Measurements from ENCODE around the gene PKMYT1. TPM values are rescaled to one million over a fixed set of nuclear protein-coding genes. Genes with fewer than 3 reads are reported as not detected.
"Not testable (repeated sequence)": the region's sequence is repeated elsewhere in the genome, so short reads cannot be mapped to it uniquely, and the experiment has no call there.

PKMYT1 gene
- total and polyA plus RNA-seq, 2 donors (not counting 1 experiment from before 2014, with no cell fraction given): 1.2 to 2.7 TPM

DNA sequence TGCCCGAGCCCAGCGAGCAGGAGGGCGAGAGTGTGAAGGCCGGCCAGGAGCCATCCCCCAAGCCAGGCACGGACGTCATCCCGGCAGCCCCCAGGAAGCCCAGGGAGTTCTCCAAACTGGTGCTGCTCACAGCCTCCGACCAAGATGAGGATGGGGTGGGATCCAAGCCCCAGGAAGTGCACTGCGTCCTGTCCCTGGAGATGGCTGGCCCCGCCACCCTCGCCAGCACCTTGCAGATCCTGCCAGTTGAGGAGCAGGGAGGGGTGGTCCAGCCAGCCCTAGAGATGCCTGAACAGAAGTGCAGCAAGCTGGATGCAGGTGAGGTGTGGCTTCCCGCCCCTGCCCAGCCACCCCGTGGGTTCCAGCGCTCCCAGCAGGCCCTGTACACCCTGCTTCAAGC, 50.6 kb downstream of the PKMYT1 start:
- H3K9ac ChIP-seq (ENCODE audit: insufficient read depth, low read length): no peak overlapping the region
- H4K20me1 ChIP-seq (ENCODE audit: control insufficient read depth, extremely low read depth, insufficient read depth, low read length): no peaks in the 10 kb centered on the region
- H3K4me2 ChIP-seq (ENCODE audit: extremely low read depth, insufficient read depth, low read length): no peak overlapping the region
- H3K79me2 ChIP-seq (ENCODE audit: control insufficient read depth, insufficient read depth, low read length): no peaks in the 10 kb centered on the region
- no peak overlapping the region for H2AFZ ChIP-seq (ENCODE audit: low read length)
- no peaks in the 10 kb centered on the region for H3K9me3 ChIP-seq (ENCODE audit: control insufficient read depth, insufficient read depth, low read depth, low read length)
- H3K36me3 ChIP-seq (ENCODE audit: control insufficient read depth, insufficient read depth, low read length): peaks cover 14% of the 10 kb centered on the region
- no peak for TF ChIP-seq EZH2 (IDR thresholded peaks at IDR 0.05; ENCODE audit: low read length, missing control alignments)
- TF ChIP-seq, protein P1, sequence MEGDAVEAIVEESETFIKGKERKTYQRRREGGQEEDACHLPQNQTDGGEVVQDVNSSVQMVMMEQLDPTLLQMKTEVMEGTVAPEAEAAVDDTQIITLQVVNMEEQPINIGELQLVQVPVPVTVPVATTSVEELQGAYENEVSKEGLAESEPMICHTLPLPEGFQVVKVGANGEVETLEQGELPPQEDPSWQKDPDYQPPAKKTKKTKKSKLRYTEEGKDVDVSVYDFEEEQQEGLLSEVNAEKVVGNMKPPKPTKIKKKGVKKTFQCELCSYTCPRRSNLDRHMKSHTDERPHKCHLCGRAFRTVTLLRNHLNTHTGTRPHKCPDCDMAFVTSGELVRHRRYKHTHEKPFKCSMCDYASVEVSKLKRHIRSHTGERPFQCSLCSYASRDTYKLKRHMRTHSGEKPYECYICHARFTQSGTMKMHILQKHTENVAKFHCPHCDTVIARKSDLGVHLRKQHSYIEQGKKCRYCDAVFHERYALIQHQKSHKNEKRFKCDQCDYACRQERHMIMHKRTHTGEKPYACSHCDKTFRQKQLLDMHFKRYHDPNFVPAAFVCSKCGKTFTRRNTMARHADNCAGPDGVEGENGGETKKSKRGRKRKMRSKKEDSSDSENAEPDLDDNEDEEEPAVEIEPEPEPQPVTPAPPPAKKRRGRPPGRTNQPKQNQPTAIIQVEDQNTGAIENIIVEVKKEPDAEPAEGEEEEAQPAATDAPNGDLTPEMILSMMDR (conservative IDR thresholded peaks at IDR 0.05 in 1 of 2, IDR thresholded peaks at IDR 0.05 in 1 of 2; ENCODE audit: low read depth in 1 of 2, low read length in 2 of 2): no peak
- DNase-seq (ENCODE audit: low read depth in 2 of 2): no peak
- peaks cover 3% of the 10 kb centered on the region for H3K4me1 ChIP-seq (ENCODE audit: control insufficient read depth, extremely low read depth, insufficient read depth, low read length)
- H3K27me3 ChIP-seq (ENCODE audit: control insufficient read depth, insufficient read depth, low read length): no peaks in the 10 kb centered on the region
- no peak overlapping the region for H3K27ac ChIP-seq (ENCODE audit: insufficient read depth, low read length)
- H3K4me3 ChIP-seq (replicated peaks in 1 of 4; ENCODE audit: control extremely low read depth in 1 of 4, insufficient read depth in 1 of 4, low read depth in 3 of 4, low read length in 4 of 4): no peak overlapping the region

DNA sequence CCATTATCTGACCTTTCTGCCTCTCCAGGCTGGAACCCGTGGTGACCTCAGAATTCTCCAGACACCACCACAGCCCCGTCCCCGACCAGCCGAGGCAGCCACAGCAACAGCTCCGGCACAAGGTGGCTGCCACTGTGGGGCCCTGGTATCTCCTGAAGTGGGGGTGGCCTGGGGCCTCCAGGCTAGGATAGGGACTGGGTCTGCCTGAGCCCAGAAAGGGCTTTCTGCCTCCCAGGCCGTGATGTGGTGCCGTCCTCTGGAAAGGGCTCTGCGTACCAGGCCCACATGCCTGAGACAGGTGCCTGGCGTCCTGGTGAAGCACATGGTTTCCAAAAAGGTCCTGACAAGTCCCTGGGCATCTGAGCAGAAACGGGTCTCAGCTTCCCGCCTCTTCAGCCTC, 51.5 kb downstream of the PKMYT1 start:
- Histone ChIP-seq H3K4me2 (ENCODE audit: extremely low read depth, insufficient read depth, low read length) (no peak overlapping the region), H3K27me3 (ENCODE audit: control insufficient read depth, insufficient read depth, low read length) (no peaks in the 10 kb centered on the region), H2AFZ (ENCODE audit: low read length) (no peak overlapping the region), H4K20me1 (ENCODE audit: control insufficient read depth, extremely low read depth, insufficient read depth, low read length) (no peaks in the 10 kb centered on the region), H3K79me2 (ENCODE audit: control insufficient read depth, insufficient read depth, low read length) (no peaks in the 10 kb centered on the region), H3K9me3 (ENCODE audit: control insufficient read depth, insufficient read depth, low read depth, low read length) (no peaks in the 10 kb centered on the region), H3K36me3 (ENCODE audit: control insufficient read depth, insufficient read depth, low read length) (peaks cover 10% of the 10 kb centered on the region), H3K27ac (ENCODE audit: insufficient read depth, low read length) (no peak overlapping the region), H3K9ac (ENCODE audit: insufficient read depth, low read length) (no peak overlapping the region), H3K4me1 (ENCODE audit: control insufficient read depth, extremely low read depth, insufficient read depth, low read length) (peaks cover 3% of the 10 kb centered on the region), H3K4me3 (replicated peaks in 1 of 4; ENCODE audit: control extremely low read depth in 1 of 4, insufficient read depth in 1 of 4, low read depth in 3 of 4, low read length in 4 of 4) (no peak overlapping the region)
- DNase-seq (ENCODE audit: low read depth in 2 of 2): no peak
- TF ChIP-seq EZH2 (IDR thresholded peaks at IDR 0.05; ENCODE audit: low read length, missing control alignments): no peak
- TF ChIP-seq, protein P1 (conservative IDR thresholded peaks at IDR 0.05 in 1 of 2, IDR thresholded peaks at IDR 0.05 in 1 of 2; ENCODE audit: low read depth in 1 of 2, low read length in 2 of 2): no peak

DNA sequence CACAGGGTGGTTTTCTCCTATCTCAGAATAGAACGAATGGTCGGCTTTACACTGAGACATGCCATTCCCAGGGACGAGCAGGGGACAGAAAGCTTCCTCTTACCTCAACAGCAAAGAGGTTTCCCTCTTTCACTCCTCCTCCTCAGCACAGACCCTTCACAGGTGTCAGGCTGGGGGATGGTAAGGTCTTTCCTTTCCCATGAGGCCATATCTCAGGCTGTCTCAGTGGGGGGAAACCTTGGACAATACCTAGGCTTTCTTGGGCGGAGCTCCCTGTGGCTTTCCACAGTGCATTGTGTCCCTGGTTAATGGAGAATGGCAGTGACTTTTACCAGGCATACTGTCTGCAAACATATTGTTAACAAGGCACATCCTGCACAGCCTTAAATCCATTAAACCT, 52.1 kb downstream of the PKMYT1 start:
- not testable (repeated sequence) for H3K9ac ChIP-seq (ENCODE audit: insufficient read depth, low read length); H3K4me3 ChIP-seq (replicated peaks in 1 of 4; ENCODE audit: control extremely low read depth in 1 of 4, insufficient read depth in 1 of 4, low read depth in 3 of 4, low read length in 4 of 4)

More for the DNA sequence above, 52.1 kb downstream of the PKMYT1 start:
- not testable (repeated sequence) for H3K27ac ChIP-seq (ENCODE audit: insufficient read depth, low read length); DNase-seq (ENCODE audit: low read depth in 2 of 2); H2AFZ ChIP-seq (ENCODE audit: low read length); H3K4me1 ChIP-seq (ENCODE audit: control insufficient read depth, extremely low read depth, insufficient read depth, low read length); H3K36me3 ChIP-seq (ENCODE audit: control insufficient read depth, insufficient read depth, low read length); H3K27me3 ChIP-seq (ENCODE audit: control insufficient read depth, insufficient read depth, low read length); H3K79me2 ChIP-seq (ENCODE audit: control insufficient read depth, insufficient read depth, low read length); H4K20me1 ChIP-seq (ENCODE audit: control insufficient read depth, extremely low read depth, insufficient read depth, low read length); H3K4me2 ChIP-seq (ENCODE audit: extremely low read depth, insufficient read depth, low read length); H3K9me3 ChIP-seq (ENCODE audit: control insufficient read depth, insufficient read depth, low read depth, low read length)
